ENCODE results near the gene GALNT9.

Gene GALNT9

DNA sequence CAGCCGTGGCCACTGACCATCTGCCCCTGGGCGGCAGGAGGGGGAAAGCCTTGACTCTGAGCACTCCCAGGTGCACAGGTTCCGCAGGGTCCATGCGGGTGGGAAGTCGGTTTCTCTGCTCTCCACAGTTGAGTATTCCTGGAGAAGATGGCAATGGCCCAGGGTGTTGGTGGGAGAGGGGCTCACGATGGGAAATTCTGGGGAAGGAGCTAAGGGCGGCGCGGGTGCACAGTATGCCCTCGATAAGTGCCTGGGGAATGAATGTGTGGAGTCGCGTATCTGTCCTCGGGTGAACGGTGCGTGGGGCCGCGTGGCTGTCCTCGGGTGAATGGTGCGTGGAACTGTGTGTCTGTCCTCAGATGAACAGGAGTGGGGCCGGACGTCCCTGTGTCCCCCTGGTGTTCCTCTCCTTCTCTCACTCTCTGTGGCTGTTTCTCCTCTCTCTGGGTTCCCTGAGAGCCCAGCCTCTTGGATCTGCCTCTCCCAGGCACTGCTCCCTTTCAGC, 147.1 kb downstream of the GALNT9 start:
- no peak overlapping the region for H2AFZ ChIP-seq (ENCODE audit: low read depth, low read length)
- H3K9ac ChIP-seq (ENCODE audit: low read length): no peak overlapping the region
- no peak overlapping the region for H3K23ac ChIP-seq (ENCODE audit: low read length in 2 of 2)
- no peak overlapping the region for H3K27ac ChIP-seq (ENCODE audit: low read length, poor library complexity, severe bottlenecking)
- H2AK5ac ChIP-seq (ENCODE audit: low read length, severe bottlenecking): no peak overlapping the region
- no peak overlapping the region for H2BK5ac ChIP-seq (ENCODE audit: low read depth, low read length, poor library complexity, severe bottlenecking)
- no peaks in the 10 kb centered on the region for H3K79me1 ChIP-seq (replicated peaks; ENCODE audit: low read length, poor library complexity, severe bottlenecking)
- no peak overlapping the region for H3K4me3 ChIP-seq (ENCODE audit: insufficient read depth in 1 of 2, low read depth in 1 of 2, low read length in 2 of 2)
- no peak overlapping the region for H3K4ac ChIP-seq (ENCODE audit: low read depth in 1 of 2, low read length in 2 of 2)
- no peak overlapping the region for H3K14ac ChIP-seq (ENCODE audit: low read length in 2 of 2)
- H2BK15ac ChIP-seq (ENCODE audit: low read depth, poor library complexity, severe bottlenecking): no peak overlapping the region
- no peak overlapping the region for H3K4me2 ChIP-seq (ENCODE audit: low read length, poor library complexity, severe bottlenecking)
- no peak overlapping the region for H2BK120ac ChIP-seq (ENCODE audit: low read depth, low read length)
- no peak overlapping the region for H4K8ac ChIP-seq (ENCODE audit: low read length)
- H3K36me3 ChIP-seq (ENCODE audit: control insufficient read depth in 1 of 2, insufficient read depth in 2 of 2, low read depth in 1 of 2, low read length in 2 of 2): no peaks in the 10 kb centered on the region
- H3K27me3 ChIP-seq (ENCODE audit: control insufficient read depth in 1 of 2, insufficient read depth in 1 of 2, low read length in 2 of 2): peaks cover 18 to 88% of the 10 kb centered on the region in 2 experiments
- 88% methylated on average over 21 of the region's 21 CpGs for WGBS
- H3K4me1 ChIP-seq (ENCODE audit: control insufficient read depth, insufficient read depth, low read depth, low read length): no peaks in the 10 kb centered on the region
- no peaks in the 10 kb centered on the region for H3K9me3 ChIP-seq (ENCODE audit: control insufficient read depth, low read length)
- DNase-seq: no peak
- H2BK12ac ChIP-seq (ENCODE audit: low read length in 2 of 2): no peak overlapping the region
- H4K91ac ChIP-seq (ENCODE audit: low read length): no peak overlapping the region
- H3K18ac ChIP-seq (ENCODE audit: low read depth in 1 of 2, low read length in 2 of 2): no peak overlapping the region

DNA sequence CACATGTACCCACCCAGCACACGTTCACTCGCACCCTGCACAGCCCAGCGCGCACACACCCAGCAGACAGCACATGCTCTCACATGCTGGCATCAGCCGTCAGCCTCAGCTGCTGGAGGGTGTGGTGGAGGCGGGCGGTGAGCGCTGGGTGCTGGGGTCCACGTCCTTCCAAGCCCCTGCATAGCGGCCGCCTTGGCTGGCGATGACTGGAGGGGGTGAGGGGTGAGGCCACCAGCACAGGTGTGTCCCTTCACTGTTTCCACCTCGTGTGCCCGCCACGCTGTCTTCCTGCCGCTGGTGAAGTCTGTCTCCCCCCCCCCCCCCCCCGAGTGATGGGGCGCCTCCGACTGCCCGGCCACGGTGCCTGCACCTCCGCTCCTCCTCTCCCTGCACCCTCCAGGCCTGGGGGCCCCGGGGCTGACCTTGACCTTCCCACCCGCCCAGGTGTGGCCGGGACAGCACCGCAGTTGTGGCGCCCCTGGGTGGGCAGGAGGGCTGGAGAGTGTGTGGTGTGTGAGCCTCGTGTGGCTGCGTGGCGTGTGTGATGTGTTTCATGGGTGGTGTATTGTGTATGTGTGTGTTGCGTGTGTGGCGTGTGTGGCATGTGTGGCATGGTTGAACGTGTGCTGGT, 147.7 kb downstream of the GALNT9 start:
- Histone ChIP-seq H3K14ac (ENCODE audit: low read length in 2 of 2) (no peak overlapping the region), H2BK12ac (ENCODE audit: low read length in 2 of 2) (no peak overlapping the region), H3K27me3 (ENCODE audit: control insufficient read depth in 1 of 2, insufficient read depth in 1 of 2, low read length in 2 of 2) (peaks cover 18 to 89% of the 10 kb centered on the region in 2 experiments), H3K4me1 (ENCODE audit: control insufficient read depth, insufficient read depth, low read depth, low read length) (no peaks in the 10 kb centered on the region), H4K8ac (ENCODE audit: low read length) (no peak overlapping the region), H3K18ac (ENCODE audit: low read depth in 1 of 2, low read length in 2 of 2) (no peak overlapping the region), H3K4ac (ENCODE audit: low read depth in 1 of 2, low read length in 2 of 2) (no peak overlapping the region), H2BK120ac (ENCODE audit: low read depth, low read length) (no peak overlapping the region), H2BK15ac (ENCODE audit: low read depth, poor library complexity, severe bottlenecking) (no peak overlapping the region), H3K4me3 (ENCODE audit: insufficient read depth in 1 of 2, low read depth in 1 of 2, low read length in 2 of 2) (no peak overlapping the region), H2BK5ac (ENCODE audit: low read depth, low read length, poor library complexity, severe bottlenecking) (no peak overlapping the region), H3K9ac (ENCODE audit: low read length) (no peak overlapping the region), H3K79me1 (replicated peaks; ENCODE audit: low read length, poor library complexity, severe bottlenecking) (no peaks in the 10 kb centered on the region), H3K36me3 (ENCODE audit: control insufficient read depth in 1 of 2, insufficient read depth in 2 of 2, low read depth in 1 of 2, low read length in 2 of 2) (no peaks in the 10 kb centered on the region), H3K9me3 (ENCODE audit: control insufficient read depth, low read length) (no peaks in the 10 kb centered on the region), H4K91ac (ENCODE audit: low read length) (no peak overlapping the region), H3K27ac (ENCODE audit: low read length, poor library complexity, severe bottlenecking) (no peak overlapping the region), H3K4me2 (ENCODE audit: low read length, poor library complexity, severe bottlenecking) (no peak overlapping the region), H3K23ac (ENCODE audit: low read length in 2 of 2) (no peak overlapping the region), H2AK5ac (ENCODE audit: low read length, severe bottlenecking) (no peak overlapping the region), H2AFZ (ENCODE audit: low read depth, low read length) (no peak overlapping the region)
- WGBS: 92% methylated on average over 25 of the region's 33 CpGs
- DNase-seq: no peak

DNA sequence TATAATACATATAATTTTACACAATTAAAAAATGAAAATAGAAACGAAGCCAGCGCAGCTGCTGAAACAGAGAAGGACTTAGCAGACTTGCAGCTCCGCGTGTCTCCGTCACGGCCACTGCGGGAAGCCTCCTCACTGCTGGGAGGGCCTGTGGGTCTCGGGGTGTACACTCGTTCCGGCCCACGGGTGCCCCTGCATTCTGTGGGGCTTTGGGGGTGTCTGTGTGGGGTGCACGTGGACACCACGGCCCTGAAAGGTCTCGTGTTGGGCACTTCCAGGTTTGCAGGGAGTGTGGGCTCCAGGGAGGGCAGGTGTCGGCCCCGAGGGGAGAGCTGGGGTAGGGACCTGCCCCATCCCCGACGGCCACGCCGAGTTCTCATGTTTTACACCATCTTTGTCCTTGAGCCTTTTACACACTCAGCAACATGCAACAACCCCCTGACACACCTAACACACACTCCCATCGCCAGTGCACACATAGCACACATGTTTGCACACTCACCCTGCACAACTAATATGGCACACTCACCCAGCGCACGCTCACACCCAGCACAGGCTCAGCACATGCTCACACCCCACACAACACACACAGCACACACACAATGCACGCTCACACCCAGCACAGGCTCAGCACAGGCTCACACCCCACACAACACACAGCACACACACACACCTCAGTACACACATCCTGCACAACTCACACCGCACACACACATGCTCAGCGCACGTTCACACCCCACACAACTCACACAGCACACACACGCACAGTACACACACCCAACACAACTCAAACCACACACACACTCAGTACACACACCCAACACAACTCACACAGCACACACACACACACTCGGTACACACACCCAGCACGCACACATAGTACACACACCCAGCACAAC, 148.5 kb downstream of the GALNT9 start:
- Histone ChIP-seq H2BK12ac (ENCODE audit: low read length in 2 of 2) (no peak overlapping the region), H2BK120ac (ENCODE audit: low read depth, low read length) (no peak overlapping the region), H3K23ac (ENCODE audit: low read length in 2 of 2) (no peak overlapping the region), H3K27ac (ENCODE audit: low read length, poor library complexity, severe bottlenecking) (no peak overlapping the region), H2AFZ (ENCODE audit: low read depth, low read length) (no peak overlapping the region), H2BK5ac (ENCODE audit: low read depth, low read length, poor library complexity, severe bottlenecking) (no peak overlapping the region), H4K91ac (ENCODE audit: low read length) (no peak overlapping the region), H3K4me1 (ENCODE audit: control insufficient read depth, insufficient read depth, low read depth, low read length) (no peaks in the 10 kb centered on the region), H4K8ac (ENCODE audit: low read length) (no peak overlapping the region), H3K9ac (ENCODE audit: low read length) (no peak overlapping the region), H3K14ac (ENCODE audit: low read length in 2 of 2) (no peak overlapping the region), H3K18ac (ENCODE audit: low read depth in 1 of 2, low read length in 2 of 2) (no peak overlapping the region), H3K79me1 (replicated peaks; ENCODE audit: low read length, poor library complexity, severe bottlenecking) (no peaks in the 10 kb centered on the region), H3K4ac (ENCODE audit: low read depth in 1 of 2, low read length in 2 of 2) (no peak overlapping the region), H3K4me2 (ENCODE audit: low read length, poor library complexity, severe bottlenecking) (no peak overlapping the region), H2BK15ac (ENCODE audit: low read depth, poor library complexity, severe bottlenecking) (no peak overlapping the region), H3K9me3 (ENCODE audit: control insufficient read depth, low read length) (no peaks in the 10 kb centered on the region), H3K36me3 (ENCODE audit: control insufficient read depth in 1 of 2, insufficient read depth in 2 of 2, low read depth in 1 of 2, low read length in 2 of 2) (no peaks in the 10 kb centered on the region), H2AK5ac (ENCODE audit: low read length, severe bottlenecking) (no peak overlapping the region), H3K27me3 (ENCODE audit: control insufficient read depth in 1 of 2, insufficient read depth in 1 of 2, low read length in 2 of 2) (peaks cover 13 to 89% of the 10 kb centered on the region in 2 experiments), H3K4me3 (ENCODE audit: insufficient read depth in 1 of 2, low read depth in 1 of 2, low read length in 2 of 2) (no peak overlapping the region)
- 87% methylated on average over 30 of the region's 30 CpGs for WGBS
- no peak for DNase-seq
